ENCODE measurements around the gene MAPK8IP2.

DNA sequence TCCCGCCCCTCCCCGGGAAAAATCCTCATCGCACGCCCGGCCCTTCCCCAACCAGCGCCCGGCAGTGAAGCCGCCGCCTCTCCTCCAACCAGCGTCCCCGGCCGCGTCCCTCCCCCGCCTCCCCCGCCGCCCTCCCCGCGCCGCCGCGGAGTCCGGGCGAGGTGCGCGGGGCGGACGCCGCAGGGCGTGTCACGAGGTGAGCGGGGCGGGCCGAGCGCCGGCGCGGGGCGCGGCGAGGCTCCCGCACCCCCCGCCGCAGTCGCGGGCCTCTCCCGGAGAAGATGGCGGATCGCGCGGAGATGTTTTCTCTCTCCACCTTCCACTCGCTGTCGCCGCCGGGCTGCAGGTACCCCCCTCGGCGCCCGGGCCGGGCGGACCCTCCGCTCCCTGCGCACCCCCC is at the start of gene MAPK8IP2:
- TF ChIP-seq, protein P1, sequence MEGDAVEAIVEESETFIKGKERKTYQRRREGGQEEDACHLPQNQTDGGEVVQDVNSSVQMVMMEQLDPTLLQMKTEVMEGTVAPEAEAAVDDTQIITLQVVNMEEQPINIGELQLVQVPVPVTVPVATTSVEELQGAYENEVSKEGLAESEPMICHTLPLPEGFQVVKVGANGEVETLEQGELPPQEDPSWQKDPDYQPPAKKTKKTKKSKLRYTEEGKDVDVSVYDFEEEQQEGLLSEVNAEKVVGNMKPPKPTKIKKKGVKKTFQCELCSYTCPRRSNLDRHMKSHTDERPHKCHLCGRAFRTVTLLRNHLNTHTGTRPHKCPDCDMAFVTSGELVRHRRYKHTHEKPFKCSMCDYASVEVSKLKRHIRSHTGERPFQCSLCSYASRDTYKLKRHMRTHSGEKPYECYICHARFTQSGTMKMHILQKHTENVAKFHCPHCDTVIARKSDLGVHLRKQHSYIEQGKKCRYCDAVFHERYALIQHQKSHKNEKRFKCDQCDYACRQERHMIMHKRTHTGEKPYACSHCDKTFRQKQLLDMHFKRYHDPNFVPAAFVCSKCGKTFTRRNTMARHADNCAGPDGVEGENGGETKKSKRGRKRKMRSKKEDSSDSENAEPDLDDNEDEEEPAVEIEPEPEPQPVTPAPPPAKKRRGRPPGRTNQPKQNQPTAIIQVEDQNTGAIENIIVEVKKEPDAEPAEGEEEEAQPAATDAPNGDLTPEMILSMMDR (IDR thresholded peaks at IDR 0.05; ENCODE audit: insufficient read depth, low read length, poor library complexity, severe bottlenecking) = no peak
- TF ChIP-seq EZH2phosphoT487 (conservative IDR thresholded peaks at IDR 0.05; ENCODE audit: low read length) = no peak
